HCT116 (cell line): Measurements from ENCODE around the gene AMPD3.

ENCODE experiments used
- CTCF ChIP-seq, 3 experiments: fragments of 200-600 bp in 1 of 3; sonication (generic) in 1 of 3; IDR thresholded peaks in 2 of 3; conservative IDR thresholded peaks in 1 of 3; 2 replicates each; pipeline ENCODE4 v1.5.1; 2012 to 2017; ENCODE audit warnings: low read depth in 2 of 3, low read length in 2 of 3, antibody characterized with exemption in 1 of 3, borderline replicate concordance in 1 of 3, control low read depth in 1 of 3, mild to moderate bottlenecking in 1 of 3, mixed read lengths in 1 of 3, mixed run types in 1 of 3, moderate library complexity in 1 of 3; ENCODE audit not compliant: insufficient read depth in 1 of 3
- EGR1 ChIP-seq: IDR thresholded peaks from 2 replicates; pipeline ENCODE4 v1.6.1; 2012; ENCODE audit warnings: low read depth
- ELF1 ChIP-seq: IDR thresholded peaks from 2 replicates; pipeline ENCODE4 v1.6.1; 2012; ENCODE audit warnings: low read depth, borderline replicate concordance
- EZH2 ChIP-seq: fragments of 200-600 bp; sonication (generic); IDR thresholded peaks from 2 replicates; pipeline ENCODE4 v1.6.1; 2017; ENCODE audit warnings: antibody characterized with exemption, mixed run types
- EZH2phosphoT487 ChIP-seq: fragments of 200-600 bp; IDR thresholded peaks from 2 replicates; pipeline ENCODE4 v1.6.1; 2018; ENCODE audit warnings: antibody characterized with exemption, borderline replicate concordance
- FOSL1 ChIP-seq: IDR thresholded peaks from 2 replicates; pipeline ENCODE4 v1.6.1; 2012; ENCODE audit warnings: low read depth
- JUND ChIP-seq: IDR thresholded peaks from 2 replicates; pipeline ENCODE4 v1.6.1; 2012
- POLR2A ChIP-seq: IDR thresholded peaks from 2 replicates; pipeline ENCODE4 v1.7.0; 2011; ENCODE audit warnings: borderline replicate concordance; ENCODE audit not compliant: insufficient read depth, insufficient read length; ENCODE audit errors: extremely low read depth
- POLR2AphosphoS5 ChIP-seq: IDR thresholded peaks from 2 replicates; pipeline ENCODE4 v1.6.1; 2011; ENCODE audit warnings: mild to moderate bottlenecking, low read depth, low read length, moderate library complexity
- SP1 ChIP-seq: IDR thresholded peaks from 2 replicates; pipeline ENCODE4 v1.6.1; 2012; ENCODE audit warnings: low read depth
- TCF7L2 ChIP-seq: IDR thresholded peaks from 2 replicates; pipeline ENCODE4 v1.7.0; 2011; ENCODE audit warnings: borderline replicate concordance, inconsistent platforms; ENCODE audit not compliant: insufficient read depth, insufficient read length; ENCODE audit errors: extremely low read depth
- YY1 ChIP-seq: IDR thresholded peaks from 2 replicates; pipeline ENCODE4 v1.6.1; 2011; ENCODE audit warnings: low read length, low read depth, moderate library complexity, mild to moderate bottlenecking; ENCODE audit not compliant: insufficient replicate concordance; ENCODE audit errors: extremely low read depth

DNA sequence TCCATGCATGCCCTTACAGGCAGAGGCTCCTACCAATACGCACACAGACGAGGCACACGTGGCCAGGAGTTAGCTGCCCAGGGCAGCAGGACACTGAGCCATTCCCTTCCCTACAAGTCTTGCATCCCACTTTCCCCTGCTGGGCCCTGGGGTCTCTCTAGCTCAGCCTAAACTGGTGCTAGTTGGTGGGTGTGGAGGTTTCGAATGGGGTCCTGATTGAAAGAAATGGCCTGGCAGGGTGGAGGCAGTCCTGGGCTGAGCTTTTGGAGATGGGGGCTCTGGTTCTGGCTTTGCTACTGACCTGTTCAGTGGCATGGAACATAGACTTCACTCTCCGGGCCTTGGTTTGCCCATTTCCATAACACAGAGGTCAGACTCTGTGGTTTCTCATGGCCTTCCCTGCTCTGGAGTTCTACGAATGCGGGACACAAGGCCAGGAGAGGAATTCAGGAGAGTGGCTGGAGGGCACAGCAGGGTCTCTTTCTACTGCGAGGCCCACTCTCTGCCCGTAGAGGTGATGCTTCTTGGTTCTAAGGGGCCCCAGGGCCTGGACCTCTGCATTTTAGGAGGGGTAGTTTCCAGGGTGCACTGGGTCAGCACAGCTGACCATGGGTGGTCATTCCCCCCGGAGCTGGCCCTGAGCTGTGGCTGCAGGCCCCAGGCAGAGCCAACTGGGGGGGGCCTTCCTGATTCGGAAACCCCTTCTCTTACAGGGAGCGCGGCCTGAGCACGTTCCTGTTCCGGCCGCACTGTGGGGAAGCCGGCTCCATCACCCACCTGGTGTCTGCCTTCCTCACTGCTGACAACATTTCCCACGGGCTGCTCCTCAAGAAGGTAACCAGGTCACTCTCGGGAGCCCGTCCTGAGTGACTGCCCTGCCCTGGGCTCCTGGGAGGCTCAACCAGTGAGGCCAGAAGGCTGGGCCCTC is 46.0 kb downstream of the AMPD3 start:
- no peak for TF ChIP-seq JUND
- no peak for TF ChIP-seq EZH2
- no peak for TF ChIP-seq CTCF (IDR thresholded peaks at IDR 0.05 in 2 of 3, conservative IDR thresholded peaks at IDR 0.05 in 1 of 3; ENCODE audit: borderline replicate concordance in 1 of 3, insufficient read depth in 1 of 3, low read depth in 2 of 3, low read length in 2 of 3)
- no peak for TF ChIP-seq EZH2phosphoT487
- TF ChIP-seq POLR2A: no peak
- no peak for TF ChIP-seq SP1
- no peak for TF ChIP-seq YY1
- TF ChIP-seq POLR2AphosphoS5: no peak
- TF ChIP-seq ELF1: no peak
- no peak for TF ChIP-seq TCF7L2
- TF ChIP-seq FOSL1: no peak
- no peak for TF ChIP-seq EGR1
